ENCODE measurements around the gene VPS8.

DNA sequence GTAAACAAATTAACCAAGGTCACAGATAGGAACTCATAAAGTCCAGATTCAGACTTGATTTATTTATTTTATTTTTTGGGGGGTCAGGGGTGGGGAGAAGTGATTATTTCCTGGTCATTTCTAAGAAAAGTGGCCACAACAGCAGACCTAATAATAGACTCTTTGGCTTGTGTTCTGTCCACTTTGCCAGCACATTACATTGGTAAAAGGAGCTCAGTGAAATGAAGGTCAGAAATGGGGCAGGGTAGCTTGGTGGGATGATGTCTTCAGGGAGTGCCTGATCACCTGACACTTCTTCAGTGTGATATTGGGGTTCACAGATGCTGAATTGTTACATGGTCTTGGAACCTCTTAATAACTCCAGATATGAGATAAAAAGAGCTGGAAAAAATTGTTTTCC lies 10.1 kb downstream of the VPS8 start:
- TF ChIP-seq, protein P1, sequence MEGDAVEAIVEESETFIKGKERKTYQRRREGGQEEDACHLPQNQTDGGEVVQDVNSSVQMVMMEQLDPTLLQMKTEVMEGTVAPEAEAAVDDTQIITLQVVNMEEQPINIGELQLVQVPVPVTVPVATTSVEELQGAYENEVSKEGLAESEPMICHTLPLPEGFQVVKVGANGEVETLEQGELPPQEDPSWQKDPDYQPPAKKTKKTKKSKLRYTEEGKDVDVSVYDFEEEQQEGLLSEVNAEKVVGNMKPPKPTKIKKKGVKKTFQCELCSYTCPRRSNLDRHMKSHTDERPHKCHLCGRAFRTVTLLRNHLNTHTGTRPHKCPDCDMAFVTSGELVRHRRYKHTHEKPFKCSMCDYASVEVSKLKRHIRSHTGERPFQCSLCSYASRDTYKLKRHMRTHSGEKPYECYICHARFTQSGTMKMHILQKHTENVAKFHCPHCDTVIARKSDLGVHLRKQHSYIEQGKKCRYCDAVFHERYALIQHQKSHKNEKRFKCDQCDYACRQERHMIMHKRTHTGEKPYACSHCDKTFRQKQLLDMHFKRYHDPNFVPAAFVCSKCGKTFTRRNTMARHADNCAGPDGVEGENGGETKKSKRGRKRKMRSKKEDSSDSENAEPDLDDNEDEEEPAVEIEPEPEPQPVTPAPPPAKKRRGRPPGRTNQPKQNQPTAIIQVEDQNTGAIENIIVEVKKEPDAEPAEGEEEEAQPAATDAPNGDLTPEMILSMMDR (IDR thresholded peaks at IDR 0.05; ENCODE audit: insufficient read depth, low read length) = no peak
- TF ChIP-seq GABPA (IDR thresholded peaks at IDR 0.05; ENCODE audit: low read depth) (no peak), POLR2AphosphoS5 (IDR thresholded peaks at IDR 0.05; ENCODE audit: low read depth) (no peak), SPI1 (IDR thresholded peaks at IDR 0.05; ENCODE audit: borderline replicate concordance, low read depth) (no peak), REST (IDR thresholded peaks at IDR 0.05; ENCODE audit: insufficient replicate concordance, low read depth) (no peak)
